ENCODE measurements around the gene BTF3L4. TPM values are rescaled to one million over a fixed set of nuclear protein-coding genes. Genes with fewer than 3 reads are reported as not detected.

Gene BTF3L4
- 47.0 and 48.6 TPM in 2 replicates for total RNA-seq (2021)
- percentile 92 among the genes with signal in this experiment for Bru-seq, nascent RNA
- percentile 87 among the genes with signal in this experiment for BruChase-seq, experiment 1, labeled RNA remaining after a 2-hour chase
- BruChase-seq, experiment 2, labeled RNA remaining after a 6-hour chase: percentile 92 among the genes with signal in this experiment
- long read RNA-seq, full-length matches to known transcripts: 160 of 171 reads
- long read RNA-seq, partial matches to known transcripts: 1 of 171 reads
- long read RNA-seq, other reads (novel, unspliced or antisense): 10 of 171 reads

DNA sequence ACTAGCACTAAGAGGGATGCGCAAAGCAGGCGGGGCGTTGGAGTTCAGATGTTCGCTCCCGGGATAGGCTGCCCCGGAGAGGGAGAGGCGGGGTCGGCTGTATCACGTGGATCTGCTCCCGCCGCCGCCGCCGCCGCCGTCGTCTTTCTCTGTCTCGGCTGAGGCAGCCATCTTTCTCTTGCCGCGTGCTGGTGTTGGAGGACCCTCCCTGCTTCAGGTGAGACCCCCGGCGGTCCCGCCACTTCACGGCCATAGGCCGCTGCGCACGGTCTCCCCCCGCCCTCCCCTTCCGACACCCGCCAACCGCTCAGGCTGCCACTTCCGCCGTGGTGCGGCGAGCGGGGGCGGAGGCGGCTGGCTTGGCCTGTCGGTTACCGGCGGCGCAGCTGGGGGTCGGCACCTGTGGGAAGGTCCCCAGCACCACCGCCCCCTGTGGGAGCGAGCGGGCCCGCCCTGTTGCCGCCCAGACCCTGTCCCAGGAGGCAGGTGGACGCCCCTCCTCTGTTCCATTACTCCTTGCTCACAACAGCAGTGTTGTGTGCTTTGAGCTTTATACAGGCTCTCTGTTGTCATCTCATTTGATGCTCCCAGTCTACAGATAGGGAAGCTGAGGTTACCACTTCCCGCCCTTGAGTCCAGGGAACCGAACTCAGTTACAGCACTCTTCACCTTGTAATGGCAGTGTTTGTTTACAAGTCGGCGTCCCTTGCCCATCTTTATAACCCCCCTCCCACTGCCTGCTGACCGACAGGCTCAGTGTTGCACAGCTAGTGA is at the start of gene BTF3L4:
TSS of gene BTF3L4 (plus strand) at position 133 of the 774 bp plus-strand sequence. CDS start 3,553 bp downstream, outside the sequence.
- Histone ChIP-seq H3K79me2 (ENCODE audit: low read depth) (peaks cover 81% of the 10 kb centered on the region), H3K4me2 (peak within 1 kb of the TSS; percentile 99), H3K4me1 (replicated peaks; ENCODE audit: insufficient read depth) (peaks cover 39% of the 10 kb centered on the region), H3K36me3 (ENCODE audit: low read depth) (peaks cover 29% of the 10 kb centered on the region), H3F3A (ENCODE audit: insufficient read depth, low read depth) (peaks cover 21% of the 10 kb centered on the region), H3K9me2 (ENCODE audit: insufficient read depth) (no peaks in the 10 kb centered on the region), H2AFZ (peak within 1 kb of the TSS; percentile 76), H3K4me3 (peak within 1 kb of the TSS; percentile 95), H4K20me1 (ENCODE audit: insufficient read depth) (peaks cover 38% of the 10 kb centered on the region), H3K9me3 (ENCODE audit: insufficient read depth, low read depth) (no peaks in the 10 kb centered on the region), H3K27me3 (ENCODE audit: insufficient read depth, low read depth) (no peaks in the 10 kb centered on the region), H3K27ac (peak within 1 kb of the TSS; percentile 93)
- ChIA-PET CTCF (no interaction called here), POLR2A (ENCODE audit: unreplicated experiment) (no interaction called here)
- TF ChIP-seq EZH2 (IDR thresholded peaks at IDR 0.05; ENCODE audit: low read depth): no peak
- TF ChIP-seq, protein P1, sequence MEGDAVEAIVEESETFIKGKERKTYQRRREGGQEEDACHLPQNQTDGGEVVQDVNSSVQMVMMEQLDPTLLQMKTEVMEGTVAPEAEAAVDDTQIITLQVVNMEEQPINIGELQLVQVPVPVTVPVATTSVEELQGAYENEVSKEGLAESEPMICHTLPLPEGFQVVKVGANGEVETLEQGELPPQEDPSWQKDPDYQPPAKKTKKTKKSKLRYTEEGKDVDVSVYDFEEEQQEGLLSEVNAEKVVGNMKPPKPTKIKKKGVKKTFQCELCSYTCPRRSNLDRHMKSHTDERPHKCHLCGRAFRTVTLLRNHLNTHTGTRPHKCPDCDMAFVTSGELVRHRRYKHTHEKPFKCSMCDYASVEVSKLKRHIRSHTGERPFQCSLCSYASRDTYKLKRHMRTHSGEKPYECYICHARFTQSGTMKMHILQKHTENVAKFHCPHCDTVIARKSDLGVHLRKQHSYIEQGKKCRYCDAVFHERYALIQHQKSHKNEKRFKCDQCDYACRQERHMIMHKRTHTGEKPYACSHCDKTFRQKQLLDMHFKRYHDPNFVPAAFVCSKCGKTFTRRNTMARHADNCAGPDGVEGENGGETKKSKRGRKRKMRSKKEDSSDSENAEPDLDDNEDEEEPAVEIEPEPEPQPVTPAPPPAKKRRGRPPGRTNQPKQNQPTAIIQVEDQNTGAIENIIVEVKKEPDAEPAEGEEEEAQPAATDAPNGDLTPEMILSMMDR (conservative IDR thresholded peaks at IDR 0.05): no peak
- BruUV-seq (replicated peaks): no TSS peak
- peak; percentile 89 to 94 for DNase-seq
- intact Hi-C loops (cut with micrococcal nuclease; ENCODE audit: unreplicated experiment): loop anchor here (1.0 to 5.0 kb wide), 3 partner anchors 23 to 311 kb away; partner anchors contain the start of genes CC2D1B, KTI12 and NRDC

DNA sequence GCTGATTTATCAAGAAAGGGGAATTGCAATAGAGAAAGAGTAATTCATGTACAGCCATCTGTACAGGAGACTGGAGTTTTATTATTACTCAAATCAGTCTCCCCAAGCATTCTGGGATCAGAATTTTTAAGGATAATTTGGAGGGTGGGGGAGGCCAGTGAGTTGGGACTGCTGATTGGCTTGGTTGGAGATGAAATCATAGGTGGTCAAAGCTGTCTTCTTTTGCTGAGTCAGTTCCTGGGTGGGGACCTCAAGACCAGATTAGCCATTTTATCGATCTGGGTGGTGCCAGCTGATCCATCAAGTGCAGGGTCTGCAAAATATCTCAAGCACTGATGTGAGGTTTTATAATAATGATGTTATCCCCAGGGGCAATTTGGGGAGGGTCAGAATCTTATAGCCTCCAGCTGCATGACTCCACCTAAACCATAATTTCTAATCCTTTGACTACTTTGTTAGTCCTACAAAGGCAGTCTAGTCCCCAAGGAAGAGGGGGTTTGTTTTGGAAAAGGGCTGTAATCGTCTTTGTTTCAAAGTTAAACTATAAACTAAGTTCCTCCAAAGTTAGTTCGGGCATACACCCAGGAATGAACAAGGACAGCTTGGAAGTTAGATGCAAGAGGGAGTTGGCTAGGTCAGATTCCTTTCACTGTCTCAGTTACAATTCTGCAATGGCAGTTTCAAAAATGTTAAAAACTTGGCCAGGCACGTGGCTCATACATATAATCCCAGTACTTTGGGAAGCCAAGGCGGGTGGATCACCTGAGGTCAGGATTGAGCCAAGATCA is 48.7 kb upstream of the BTF3L4 start:
- TF ChIP-seq, protein P1 (conservative IDR thresholded peaks at IDR 0.05): no peak
- TF ChIP-seq EZH2 (IDR thresholded peaks at IDR 0.05; ENCODE audit: low read depth): no peak
- no peak overlapping the region for H2AFZ ChIP-seq
- no peaks in the 10 kb centered on the region for H3K36me3 ChIP-seq (ENCODE audit: low read depth)
- CTCF ChIA-PET: interaction anchor here (0.6 kb wide), 1 partner anchor 341 kb away, joined by 3 read pairs; no protein-coding TSS in a partner anchor
- no peaks in the 10 kb centered on the region for H4K20me1 ChIP-seq (ENCODE audit: insufficient read depth)
- no peak overlapping the region for H3K4me2 ChIP-seq
- H3F3A ChIP-seq (ENCODE audit: insufficient read depth, low read depth): no peaks in the 10 kb centered on the region
- no TSS peak for BruUV-seq (replicated peaks)
- no peaks in the 10 kb centered on the region for H3K79me2 ChIP-seq (ENCODE audit: low read depth)
- H3K4me1 ChIP-seq (replicated peaks; ENCODE audit: insufficient read depth): peaks cover 7% of the 10 kb centered on the region; the same call in 1 of the 2 replicates
- H3K9me2 ChIP-seq (ENCODE audit: insufficient read depth): no peaks in the 10 kb centered on the region
- H3K27ac ChIP-seq: no peak overlapping the region
- no peak overlapping the region for H3K4me3 ChIP-seq
- POLR2A ChIA-PET (ENCODE audit: unreplicated experiment): no interaction called here
- intact Hi-C loops (cut with micrococcal nuclease; ENCODE audit: unreplicated experiment): loop anchor here (10.0 kb wide), 2 partner anchors 173 to 1233 kb away; no protein-coding TSS in a partner anchor
- no peaks in the 10 kb centered on the region for H3K27me3 ChIP-seq (ENCODE audit: insufficient read depth, low read depth)
- no peaks in the 10 kb centered on the region for H3K9me3 ChIP-seq (ENCODE audit: insufficient read depth, low read depth)
- DNase-seq: no peak

All from PC-9 (cell line).